ENCODE measurements around the gene PAPPA2.

Gene PAPPA2

GRCh38 chr1:176702901-176703300 is 239.9 kb downstream of the PAPPA2 start:
- Histone ChIP-seq H3K27ac (ENCODE audit: low read depth, low read length, poor library complexity, severe bottlenecking) (no peak overlapping the region), H3K36me3 (ENCODE audit: insufficient read depth, low read length) (no peaks in the 10 kb centered on the region), H3K9ac (ENCODE audit: low read length) (no peak overlapping the region), H3K4me3 (ENCODE audit: low read depth, low read length, poor library complexity, severe bottlenecking) (no peak overlapping the region), H3K4me1 (ENCODE audit: insufficient read depth, low read length, severe bottlenecking) (no peaks in the 10 kb centered on the region), H3K9me2 (ENCODE audit: low read depth, low read length) (no peaks in the 10 kb centered on the region), H3K27me3 (ENCODE audit: insufficient read depth, low read length) (no peaks in the 10 kb centered on the region; the same call in 1 of the 2 replicates), H3F3A (ENCODE audit: insufficient read depth, low read length) (no peaks in the 10 kb centered on the region), H3K9me3 (ENCODE audit: low read length) (no peaks in the 10 kb centered on the region), H3K4me2 (ENCODE audit: low read length) (no peak overlapping the region), H3K79me2 (ENCODE audit: insufficient read depth, low read length) (no peaks in the 10 kb centered on the region), H2AFZ (ENCODE audit: low read length) (no peak overlapping the region), H4K20me1 (ENCODE audit: insufficient read depth, low read length) (no peaks in the 10 kb centered on the region)
- no peak for TF ChIP-seq EZH2 (IDR thresholded peaks at IDR 0.05; ENCODE audit: borderline replicate concordance, low read length)
- TF ChIP-seq CTCF (IDR thresholded peaks at IDR 0.05; ENCODE audit: low read length), result no peak

GRCh38 chr1:176705585-176705984 is 242.6 kb downstream of the PAPPA2 start:
- Histone ChIP-seq H3K9me3 (ENCODE audit: low read length) (no peaks in the 10 kb centered on the region), H3K79me2 (ENCODE audit: insufficient read depth, low read length) (no peaks in the 10 kb centered on the region), H3K27ac (ENCODE audit: low read depth, low read length, poor library complexity, severe bottlenecking) (no peak overlapping the region), H2AFZ (ENCODE audit: low read length) (no peak overlapping the region), H3K27me3 (ENCODE audit: insufficient read depth, low read length) (no peaks in the 10 kb centered on the region; the same call in 1 of the 2 replicates), H3K9ac (ENCODE audit: low read length) (no peak overlapping the region), H3K4me1 (ENCODE audit: insufficient read depth, low read length, severe bottlenecking) (no peaks in the 10 kb centered on the region), H3K4me3 (ENCODE audit: low read depth, low read length, poor library complexity, severe bottlenecking) (no peak overlapping the region), H3K4me2 (ENCODE audit: low read length) (no peak overlapping the region), H4K20me1 (ENCODE audit: insufficient read depth, low read length) (no peaks in the 10 kb centered on the region), H3K9me2 (ENCODE audit: low read depth, low read length) (no peaks in the 10 kb centered on the region), H3K36me3 (ENCODE audit: insufficient read depth, low read length) (no peaks in the 10 kb centered on the region), H3F3A (ENCODE audit: insufficient read depth, low read length) (no peaks in the 10 kb centered on the region)
- no peak for TF ChIP-seq CTCF (IDR thresholded peaks at IDR 0.05; ENCODE audit: low read length)
- TF ChIP-seq EZH2 (IDR thresholded peaks at IDR 0.05; ENCODE audit: borderline replicate concordance, low read length), result no peak

GRCh38 chr1:176717066-176717750 is 254.2 kb downstream of the PAPPA2 start:
- H4K20me1 ChIP-seq (ENCODE audit: insufficient read depth, low read length), result no peaks in the 10 kb centered on the region
- H3K27ac ChIP-seq (ENCODE audit: low read depth, low read length, poor library complexity, severe bottlenecking), result no peak overlapping the region
- H2AFZ ChIP-seq (ENCODE audit: low read length), result no peak overlapping the region

More at GRCh38 chr1:176717066-176717750, 254.2 kb downstream of the PAPPA2 start:
- Histone ChIP-seq H3K4me3 (ENCODE audit: low read depth, low read length, poor library complexity, severe bottlenecking) (no peak overlapping the region), H3K9ac (ENCODE audit: low read length) (no peak overlapping the region), H3K9me2 (ENCODE audit: low read depth, low read length) (no peaks in the 10 kb centered on the region), H3K9me3 (ENCODE audit: low read length) (no peaks in the 10 kb centered on the region), H3K79me2 (ENCODE audit: insufficient read depth, low read length) (no peaks in the 10 kb centered on the region), H3K4me2 (ENCODE audit: low read length) (no peak overlapping the region), H3F3A (ENCODE audit: insufficient read depth, low read length) (no peaks in the 10 kb centered on the region; the same call in 1 of the 2 replicates), H3K36me3 (ENCODE audit: insufficient read depth, low read length) (no peaks in the 10 kb centered on the region), H3K4me1 (ENCODE audit: insufficient read depth, low read length, severe bottlenecking) (no peaks in the 10 kb centered on the region), H3K27me3 (ENCODE audit: insufficient read depth, low read length) (no peaks in the 10 kb centered on the region)
- no peak for TF ChIP-seq CTCF (IDR thresholded peaks at IDR 0.05; ENCODE audit: low read length)
- TF ChIP-seq EZH2 (IDR thresholded peaks at IDR 0.05; ENCODE audit: borderline replicate concordance, low read length), result no peak
